Ascending aorta (tissue), 2 donors: ENCODE results near the gene FAHD2A. TPM values are rescaled to one million over a fixed set of nuclear protein-coding genes. Genes with fewer than 3 reads are reported as not detected.
"Not testable (repeated sequence)": the region's sequence is repeated elsewhere in the genome, so short reads cannot be mapped to it uniquely, and the experiment has no call there.

Experiments
- DNase-seq, 2 donors: peaks; one replicate each; pipeline ENCODE4 v3.0.0-alpha.2; 2019; ENCODE audit warnings: low spot score in 2 of 2
- H3K27ac ChIP-seq, 2 donors: fragments of 200-600 bp; sonication (generic); one replicate each; pipeline ENCODE4 v1.5.1; 2016 to 2017; ENCODE audit warnings: mild to moderate bottlenecking in 1 of 2
- H3K27me3 ChIP-seq: fragments of 200-600 bp; sonication (generic); one replicate; pipeline ENCODE4 v1.5.1; 2017
- H3K36me3 ChIP-seq, 2 donors: fragments of 200-600 bp; sonication (generic); one replicate each; pipeline ENCODE4 v1.5.1; 2016
- H3K4me1 ChIP-seq, 2 donors: fragments of 200-600 bp; sonication (generic); one replicate each; pipeline ENCODE4 v1.5.1; 2016 to 2017; ENCODE audit warnings: mild to moderate bottlenecking in 1 of 2
- H3K4me3 ChIP-seq, 2 donors: fragments of 200-600 bp; sonication (generic); one replicate each; pipeline ENCODE4 v1.5.1; 2016 to 2017; ENCODE audit warnings: mild to moderate bottlenecking in 1 of 2
- H3K9me3 ChIP-seq, 2 donors: fragments of 200-600 bp; sonication (generic); one replicate each; pipeline ENCODE4 v1.5.1; 2016
- intact Hi-C: fragments of 100-400 bp; cut with DNase I; formaldehyde crosslinking; loops from one replicate; pipeline ENCODE4 v1.15.1; 2023
- total RNA-seq: library from RNA; depleted of rRNA; stranded (reverse); fragments of >200 nt; gene quantifications from one replicate; pipeline ENCODE4 v1.1.0, GENCODE V29; 2016
- TF ChIP-seq, protein P1 (sequence below), 3 experiments: fragments of 200-600 bp in 2 of 3; fragments of 450-650 bp in 1 of 3; sonication (generic) in 2 of 3; IDR thresholded peaks; one replicate each; pipeline ENCODE4 v1.5.1; 2016 to 2019; ENCODE audit warnings: antibody characterized with exemption in 3 of 3, mild to moderate bottlenecking in 1 of 3, moderate library complexity in 1 of 3

FAHD2A gene
- total RNA-seq, 1 donor from 2014 or later = 54.0 TPM

- H3K27me3 ChIP-seq = no peaks in the 10 kb centered on the region
- H3K4me3 ChIP-seq = no peak overlapping the region
- no peak overlapping the region for H3K27ac ChIP-seq
- H3K9me3 ChIP-seq = no peaks in the 10 kb centered on the region
- DNase-seq = no peak
- no peaks in the 10 kb centered on the region for H3K36me3 ChIP-seq
- TF ChIP-seq, protein P1, sequence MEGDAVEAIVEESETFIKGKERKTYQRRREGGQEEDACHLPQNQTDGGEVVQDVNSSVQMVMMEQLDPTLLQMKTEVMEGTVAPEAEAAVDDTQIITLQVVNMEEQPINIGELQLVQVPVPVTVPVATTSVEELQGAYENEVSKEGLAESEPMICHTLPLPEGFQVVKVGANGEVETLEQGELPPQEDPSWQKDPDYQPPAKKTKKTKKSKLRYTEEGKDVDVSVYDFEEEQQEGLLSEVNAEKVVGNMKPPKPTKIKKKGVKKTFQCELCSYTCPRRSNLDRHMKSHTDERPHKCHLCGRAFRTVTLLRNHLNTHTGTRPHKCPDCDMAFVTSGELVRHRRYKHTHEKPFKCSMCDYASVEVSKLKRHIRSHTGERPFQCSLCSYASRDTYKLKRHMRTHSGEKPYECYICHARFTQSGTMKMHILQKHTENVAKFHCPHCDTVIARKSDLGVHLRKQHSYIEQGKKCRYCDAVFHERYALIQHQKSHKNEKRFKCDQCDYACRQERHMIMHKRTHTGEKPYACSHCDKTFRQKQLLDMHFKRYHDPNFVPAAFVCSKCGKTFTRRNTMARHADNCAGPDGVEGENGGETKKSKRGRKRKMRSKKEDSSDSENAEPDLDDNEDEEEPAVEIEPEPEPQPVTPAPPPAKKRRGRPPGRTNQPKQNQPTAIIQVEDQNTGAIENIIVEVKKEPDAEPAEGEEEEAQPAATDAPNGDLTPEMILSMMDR (IDR thresholded peaks at IDR 0.05) = no peak
- H3K4me1 ChIP-seq = peaks cover 0 to 7% of the 10 kb centered on the region in 2 donors
- intact Hi-C loops = no loop called here
Observed at GRCh38 chr2:95399061-95399460, 3.4 kb upstream of the FAHD2A start.

DNA sequence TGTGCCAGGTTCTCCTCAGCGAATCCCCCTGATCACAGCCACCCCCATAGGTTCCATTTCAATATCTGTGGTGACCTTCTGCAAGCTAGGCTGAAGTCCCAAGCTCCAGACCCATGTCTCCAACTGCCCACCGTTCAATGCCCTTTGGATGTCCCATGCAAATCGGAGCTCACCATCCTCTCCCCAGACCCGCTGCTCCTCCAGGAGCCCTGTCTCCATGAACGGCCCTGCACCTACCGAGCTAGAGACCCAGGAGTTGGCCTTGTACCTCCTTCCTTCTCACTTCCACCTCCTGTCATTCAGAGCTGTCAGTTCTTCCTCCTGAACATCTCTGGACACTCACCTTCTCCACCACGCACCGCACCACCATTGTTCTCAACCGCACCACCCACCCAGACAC lies 1.0 kb upstream of the FAHD2A start:
- intact Hi-C loops = no loop called here
- H3K27ac ChIP-seq = no peak overlapping the region
- H3K9me3 ChIP-seq = no peaks in the 10 kb centered on the region
- peaks cover 0 to 7% of the 10 kb centered on the region in 2 donors for H3K4me1 ChIP-seq
- H3K4me3 ChIP-seq = peak overlapping the region; percentile 81 to 94
- no peaks in the 10 kb centered on the region for H3K27me3 ChIP-seq
- no peaks in the 10 kb centered on the region for H3K36me3 ChIP-seq
- no peak for DNase-seq
- TF ChIP-seq, protein P1 (IDR thresholded peaks at IDR 0.05) = no peak

DNA sequence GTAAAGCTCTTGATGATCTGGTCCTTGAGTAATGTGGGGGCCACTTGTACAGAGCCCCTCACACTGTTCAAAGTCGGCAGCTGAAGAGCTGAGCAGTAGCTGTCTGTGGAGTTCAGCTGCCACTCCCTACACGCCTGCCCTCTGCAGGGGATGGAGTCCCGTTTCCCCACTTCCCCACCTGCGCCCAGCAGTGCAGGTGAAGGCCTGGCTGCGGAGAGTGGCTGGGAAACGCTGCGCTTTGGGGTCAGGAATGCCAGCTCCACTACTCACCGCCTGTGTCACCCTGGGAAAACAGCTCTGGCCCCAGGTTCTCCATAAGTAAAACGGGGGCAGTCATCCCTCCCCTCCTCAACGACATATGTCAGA lies 521 bp upstream of the FAHD2A start:
- H3K9me3 ChIP-seq, H3K4me1 ChIP-seq, DNase-seq, H3K27me3 ChIP-seq, H3K36me3 ChIP-seq: not testable (repeated sequence)
- H3K27ac ChIP-seq = peak overlapping the region; percentile 68 to 86
- intact Hi-C loops = loop anchor here (1.0 kb wide), 2 partner anchors 56 to 237 kb away; partner anchors contain the start of gene ZNF2
- H3K4me3 ChIP-seq = peak overlapping the region; percentile 81 to 94

DNA sequence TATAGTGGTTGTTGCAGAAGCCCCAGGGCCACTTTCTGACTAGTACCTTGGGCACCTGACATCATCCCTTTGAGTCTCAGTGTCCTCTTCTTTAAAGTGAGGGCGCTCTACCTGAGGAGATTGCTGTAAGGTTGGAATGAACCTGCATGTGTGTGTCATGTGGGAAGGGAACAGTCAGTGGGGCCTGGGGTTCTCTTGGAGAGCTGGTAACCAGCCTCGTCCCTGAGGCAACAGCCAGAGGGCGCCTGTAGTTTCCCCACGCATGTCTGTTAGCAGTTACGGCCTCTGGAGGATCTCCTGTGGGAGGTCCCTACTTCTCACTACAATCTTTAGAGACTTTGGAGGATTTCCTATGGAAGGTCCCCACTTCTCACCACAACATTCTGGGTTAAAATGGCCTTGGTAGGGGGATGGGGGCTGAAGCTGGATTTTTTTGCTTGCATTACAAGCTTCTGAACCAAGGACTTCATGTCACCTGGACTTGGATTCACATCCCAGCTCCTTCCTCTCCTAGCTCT lies 755 bp downstream of the FAHD2A start:
- H3K9me3 ChIP-seq, intact Hi-C loops, H3K4me1 ChIP-seq, H3K36me3 ChIP-seq, DNase-seq, H3K27me3 ChIP-seq: not testable (repeated sequence)
- TF ChIP-seq, protein P1 (IDR thresholded peaks at IDR 0.05) = peak in 2 of 3 experiments; percentile 15 to 40
- peak overlapping the region; percentile 81 to 94 for H3K4me3 ChIP-seq
- peak overlapping the region; percentile 68 to 86 for H3K27ac ChIP-seq

DNA sequence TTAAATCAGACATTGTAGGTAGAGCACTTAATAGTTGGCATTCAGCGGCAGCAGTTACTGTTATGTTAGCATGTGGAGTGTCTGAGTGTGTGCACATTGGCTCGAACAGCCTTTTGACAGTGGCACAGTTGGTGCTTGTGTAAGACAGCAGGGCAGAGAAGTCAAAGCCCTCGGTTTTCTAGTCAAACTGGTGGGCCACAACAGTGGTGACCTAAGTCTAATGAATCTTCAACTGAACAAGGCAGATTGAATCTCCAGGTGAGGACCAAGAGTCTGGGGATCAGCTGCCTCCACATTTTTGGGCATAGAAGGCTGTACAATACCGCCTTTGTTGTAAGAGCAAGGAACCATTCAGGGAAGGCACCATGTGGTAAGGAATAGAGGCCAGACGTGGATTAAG lies 1.3 kb downstream of the FAHD2A start:
- H3K4me1 ChIP-seq, H3K9me3 ChIP-seq, H3K27ac ChIP-seq, H3K36me3 ChIP-seq, DNase-seq, H3K27me3 ChIP-seq, intact Hi-C loops: not testable (repeated sequence)
- H3K4me3 ChIP-seq = peak overlapping the region in 1 of 2 donors; percentile 81

DNA sequence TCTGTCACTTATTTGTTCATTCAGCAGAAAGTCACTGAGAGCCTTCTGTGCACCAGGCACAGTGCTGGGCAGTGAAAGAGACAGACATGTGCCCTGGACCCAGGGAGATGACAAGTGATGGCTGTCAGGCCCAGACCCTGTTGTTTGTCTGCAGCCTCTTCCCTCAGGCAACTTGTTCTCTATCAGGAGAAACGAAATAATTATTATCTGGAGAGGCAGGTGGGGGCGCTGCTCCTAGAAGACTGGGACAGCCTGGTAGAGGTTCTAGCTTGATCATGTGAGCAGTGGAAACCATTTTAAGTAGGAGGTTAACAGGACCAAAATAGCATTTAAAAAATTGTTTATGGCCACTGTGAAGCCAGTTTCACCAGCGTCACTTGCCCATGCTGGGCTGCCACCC lies 2.2 kb downstream of the FAHD2A start:
- H3K27ac ChIP-seq, intact Hi-C loops, H3K4me3 ChIP-seq, H3K36me3 ChIP-seq, H3K27me3 ChIP-seq, H3K4me1 ChIP-seq, DNase-seq, H3K9me3 ChIP-seq: not testable (repeated sequence)

- H3K9me3 ChIP-seq, H3K27me3 ChIP-seq, H3K4me1 ChIP-seq, intact Hi-C loops, H3K27ac ChIP-seq, H3K4me3 ChIP-seq, H3K36me3 ChIP-seq, DNase-seq: not testable (repeated sequence)
Observed at GRCh38 chr2:95411239-95411638, 8.7 kb downstream of the FAHD2A start.

GRCh38 chr2:95414015-95414594 lies 11.6 kb downstream of the FAHD2A start:
- not testable (repeated sequence) for H3K36me3 ChIP-seq, H3K27me3 ChIP-seq, H3K9me3 ChIP-seq, H3K4me3 ChIP-seq, H3K4me1 ChIP-seq, H3K27ac ChIP-seq
- intact Hi-C loops = loop anchor here (1.0 kb wide), 1 partner anchor 315 kb away; no protein-coding TSS in a partner anchor
- peak; percentile 25 to 87 for DNase-seq
- TF ChIP-seq, protein P1 (IDR thresholded peaks at IDR 0.05) = peak; percentile 71 to 92 (median 85)

DNA sequence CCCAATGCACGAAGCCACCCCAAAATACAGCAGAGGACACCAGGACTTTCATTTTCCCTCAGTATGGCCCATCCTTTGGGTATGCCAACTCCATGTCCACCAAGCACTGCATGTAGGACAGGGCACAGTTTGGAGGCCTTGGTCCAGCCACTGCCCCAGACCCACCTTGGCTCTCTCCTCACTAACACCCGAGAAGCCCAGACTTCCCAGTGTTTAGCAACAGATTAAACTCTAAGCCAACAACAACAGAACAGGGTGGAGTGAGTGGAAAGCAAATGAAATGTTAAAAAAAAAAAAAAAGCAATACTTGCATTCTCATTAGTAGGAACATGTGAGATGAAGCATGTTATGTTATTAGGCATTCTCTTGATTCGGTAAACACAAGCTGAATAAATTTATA lies 12.6 kb downstream of the FAHD2A start:
- H3K36me3 ChIP-seq, H3K4me3 ChIP-seq, H3K27ac ChIP-seq, H3K4me1 ChIP-seq, DNase-seq, intact Hi-C loops, H3K9me3 ChIP-seq, H3K27me3 ChIP-seq: not testable (repeated sequence)

- DNase-seq, H3K4me1 ChIP-seq, intact Hi-C loops, H3K9me3 ChIP-seq, H3K27me3 ChIP-seq, H3K27ac ChIP-seq, H3K4me3 ChIP-seq, H3K36me3 ChIP-seq: not testable (repeated sequence)
Observed at GRCh38 chr2:95415561-95415960, 13.1 kb downstream of the FAHD2A start.
